Measurements from ENCODE around the gene OSGIN1.

OSGIN1 gene

GRCh38 chr16:83967838-83968305, 14.8 kb downstream of the OSGIN1 start, which contains the start of gene NECAB2:
NECAB2 (plus strand) TSS chr16:83968244; CDS start chr16:83968649, 405 bp downstream.
- Histone ChIP-seq H3K36me3 (ENCODE audit: insufficient read depth, low read length) (no peaks in the 10 kb centered on the region), H3K4me1 (ENCODE audit: insufficient read depth, low read length) (no peaks in the 10 kb centered on the region), H3K4me3 (ENCODE audit: low read depth in 1 of 2, low read length in 2 of 2) (no peak within 1 kb of the TSS), H4K20me1 (ENCODE audit: insufficient read depth, low read length) (no peaks in the 10 kb centered on the region; the same call in 1 of the 2 replicates), H3K27ac (ENCODE audit: low read length) (no peak within 1 kb of the TSS), H3K9me3 (ENCODE audit: insufficient read depth, low read length, severe bottlenecking) (no peaks in the 10 kb centered on the region), H2AFZ (ENCODE audit: low read depth, low read length) (no peak within 1 kb of the TSS), H3K79me2 (ENCODE audit: insufficient read depth, low read length) (no peaks in the 10 kb centered on the region), H3K27me3 (ENCODE audit: insufficient read depth, low read length, poor library complexity) (no peaks in the 10 kb centered on the region), H3K9ac (ENCODE audit: low read depth, low read length) (no peak within 1 kb of the TSS), H3K4me2 (ENCODE audit: insufficient read depth, low read length) (no peak within 1 kb of the TSS)
- TF ChIP-seq EZH2 (IDR thresholded peaks at IDR 0.05; ENCODE audit: borderline replicate concordance, low read depth, low read length, severe bottlenecking) (no peak), CTCF (IDR thresholded peaks at IDR 0.05; ENCODE audit: borderline replicate concordance, extremely low read depth, low read length, poor library complexity, severe bottlenecking) (no peak)
- ATAC-seq (ENCODE audit: insufficient read depth, low read depth) (no peak), DNase-seq (no peak)

- H3K9ac ChIP-seq (ENCODE audit: low read depth, low read length), result no peak overlapping the region
- H3K79me2 ChIP-seq (ENCODE audit: insufficient read depth, low read length), result no peaks in the 10 kb centered on the region
- no peak overlapping the region for H2AFZ ChIP-seq (ENCODE audit: low read depth, low read length)
- TF ChIP-seq EZH2 (IDR thresholded peaks at IDR 0.05; ENCODE audit: borderline replicate concordance, low read depth, low read length, severe bottlenecking), result no peak
- no peak for TF ChIP-seq CTCF (IDR thresholded peaks at IDR 0.05; ENCODE audit: borderline replicate concordance, extremely low read depth, low read length, poor library complexity, severe bottlenecking)
- H3K36me3 ChIP-seq (ENCODE audit: insufficient read depth, low read length), result no peaks in the 10 kb centered on the region
- no peaks in the 10 kb centered on the region; the same call in 1 of the 2 replicates for H4K20me1 ChIP-seq (ENCODE audit: insufficient read depth, low read length)
- no peak overlapping the region for H3K4me3 ChIP-seq (ENCODE audit: low read depth in 1 of 2, low read length in 2 of 2)
- no peak for ATAC-seq (ENCODE audit: insufficient read depth, low read depth)
- no peak overlapping the region for H3K4me2 ChIP-seq (ENCODE audit: insufficient read depth, low read length)
- H3K27ac ChIP-seq (ENCODE audit: low read length), result no peak overlapping the region
- no peaks in the 10 kb centered on the region for H3K4me1 ChIP-seq (ENCODE audit: insufficient read depth, low read length)
- DNase-seq, result no peak
- H3K27me3 ChIP-seq (ENCODE audit: insufficient read depth, low read length, poor library complexity), result no peaks in the 10 kb centered on the region
- no peaks in the 10 kb centered on the region for H3K9me3 ChIP-seq (ENCODE audit: insufficient read depth, low read length, severe bottlenecking)
Observed at GRCh38 chr16:83968306-83968851, 15.3 kb downstream of the OSGIN1 start.

- Histone ChIP-seq H4K20me1 (ENCODE audit: insufficient read depth, low read length) (no peaks in the 10 kb centered on the region; the same call in 1 of the 2 replicates), H3K27ac (ENCODE audit: low read length) (no peak overlapping the region), H3K27me3 (ENCODE audit: insufficient read depth, low read length, poor library complexity) (no peaks in the 10 kb centered on the region), H3K9ac (ENCODE audit: low read depth, low read length) (no peak overlapping the region), H3K4me3 (ENCODE audit: low read depth in 1 of 2, low read length in 2 of 2) (no peak overlapping the region), H2AFZ (ENCODE audit: low read depth, low read length) (no peak overlapping the region), H3K9me3 (ENCODE audit: insufficient read depth, low read length, severe bottlenecking) (no peaks in the 10 kb centered on the region), H3K79me2 (ENCODE audit: insufficient read depth, low read length) (no peaks in the 10 kb centered on the region), H3K36me3 (ENCODE audit: insufficient read depth, low read length) (no peaks in the 10 kb centered on the region), H3K4me2 (ENCODE audit: insufficient read depth, low read length) (no peak overlapping the region), H3K4me1 (ENCODE audit: insufficient read depth, low read length) (no peaks in the 10 kb centered on the region)
- DNase-seq, result no peak
- ATAC-seq (ENCODE audit: insufficient read depth, low read depth), result no peak
- TF ChIP-seq CTCF (IDR thresholded peaks at IDR 0.05; ENCODE audit: borderline replicate concordance, extremely low read depth, low read length, poor library complexity, severe bottlenecking) (no peak), EZH2 (IDR thresholded peaks at IDR 0.05; ENCODE audit: borderline replicate concordance, low read depth, low read length, severe bottlenecking) (no peak)
Observed at GRCh38 chr16:83968891-83969649, 16.0 kb downstream of the OSGIN1 start.
